Raji (cell line): ENCODE data around the gene RS1.

ENCODE experiments used
- POLR2A ChIP-seq: IDR thresholded peaks from 2 replicates; pipeline ENCODE4 v1.6.1; 2011; ENCODE audit warnings: low read depth, low read length, control low read depth; ENCODE audit not compliant: insufficient read depth

RS1 gene

DNA sequence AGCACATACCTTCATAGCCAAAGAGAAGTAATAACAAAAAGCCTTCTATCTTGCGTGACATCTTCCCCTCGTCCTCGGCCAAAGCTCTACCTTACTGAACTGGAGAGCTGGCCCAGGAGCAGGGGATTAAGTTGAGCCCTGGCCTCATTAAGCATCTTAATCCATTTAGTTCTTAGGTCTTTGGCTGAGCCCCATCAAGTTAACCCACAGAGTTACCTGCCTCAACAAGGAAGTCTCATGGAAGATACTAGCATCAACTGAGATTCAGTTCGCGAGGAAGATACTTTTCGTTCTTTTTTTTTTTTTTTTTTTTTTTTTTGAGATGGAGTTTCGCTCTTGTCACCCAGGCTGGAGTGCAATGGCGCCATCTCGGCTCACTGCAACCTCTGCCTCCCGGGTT is at the start of gene RS1:
Gene RS1 (minus strand): TSS at position 101 of the 400 bp plus-strand sequence. CDS start 40 bp downstream, at position 61.
- TF ChIP-seq POLR2A = no peak

DNA sequence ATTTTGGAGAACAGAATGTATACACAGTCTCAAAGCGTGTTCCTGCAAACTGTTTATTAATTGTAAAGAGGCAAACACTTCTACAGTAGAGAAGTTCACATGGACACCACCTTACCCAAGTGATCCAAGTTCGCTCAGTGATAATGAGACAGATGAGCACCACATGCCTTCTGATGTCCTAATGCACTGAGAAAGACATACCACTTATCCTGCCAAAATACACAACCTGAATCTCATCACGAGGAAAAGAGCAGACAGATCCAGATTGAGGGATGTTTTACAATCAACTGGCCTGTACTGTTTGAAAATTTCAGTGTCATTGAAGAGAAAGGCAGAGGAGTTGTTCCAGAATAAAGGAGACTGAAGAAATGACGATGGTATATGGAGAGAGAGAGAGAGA is 47.9 kb upstream of the RS1 start:
- TF ChIP-seq POLR2A = no peak

GRCh38 chrX:18714910-18715309 is 43.0 kb upstream of the RS1 start:
- no peak for TF ChIP-seq POLR2A

- TF ChIP-seq POLR2A = no peak
These were observed 37.9 kb upstream of the RS1 start for GRCh38 chrX:18709833-18710232.

DNA sequence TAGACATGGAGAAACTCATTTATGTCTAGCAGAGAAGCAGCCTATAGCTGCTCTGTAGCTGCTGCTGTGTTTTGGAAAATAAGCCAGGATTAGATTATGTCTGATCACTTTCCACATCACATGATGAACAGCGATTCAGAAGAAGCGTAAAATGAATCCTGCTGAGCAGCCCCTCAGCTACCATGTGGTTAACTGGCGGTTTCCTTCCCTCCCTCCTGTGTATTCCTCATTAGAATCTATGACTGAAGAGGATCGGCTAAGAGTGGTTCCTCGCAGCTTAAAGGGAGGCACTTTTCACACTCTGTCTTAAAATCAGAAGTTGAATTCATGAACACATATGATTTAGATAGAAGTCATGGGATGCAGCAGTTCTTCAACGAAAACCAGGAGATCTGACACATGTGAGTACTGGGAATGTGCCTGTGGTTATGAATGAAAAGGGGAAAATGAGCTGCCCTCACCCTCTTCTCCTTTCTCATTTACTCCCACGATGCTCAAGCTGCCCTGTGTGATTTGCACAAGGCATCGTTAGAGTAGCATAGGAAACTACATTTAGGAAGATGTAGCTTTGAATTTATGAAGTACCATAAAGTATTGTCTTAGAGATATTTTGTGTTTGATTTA is 35.6 kb upstream of the RS1 start, which contains the start of gene PPEF1:
Gene PPEF1 (plus strand): TSS at position 220 of the 624 bp plus-strand sequence. CDS start 136 bp downstream, at position 356.
- no peak for TF ChIP-seq POLR2A

GRCh38 chrX:18702362-18703195 is 30.7 kb upstream of the RS1 start:
- TF ChIP-seq POLR2A = no peak

DNA sequence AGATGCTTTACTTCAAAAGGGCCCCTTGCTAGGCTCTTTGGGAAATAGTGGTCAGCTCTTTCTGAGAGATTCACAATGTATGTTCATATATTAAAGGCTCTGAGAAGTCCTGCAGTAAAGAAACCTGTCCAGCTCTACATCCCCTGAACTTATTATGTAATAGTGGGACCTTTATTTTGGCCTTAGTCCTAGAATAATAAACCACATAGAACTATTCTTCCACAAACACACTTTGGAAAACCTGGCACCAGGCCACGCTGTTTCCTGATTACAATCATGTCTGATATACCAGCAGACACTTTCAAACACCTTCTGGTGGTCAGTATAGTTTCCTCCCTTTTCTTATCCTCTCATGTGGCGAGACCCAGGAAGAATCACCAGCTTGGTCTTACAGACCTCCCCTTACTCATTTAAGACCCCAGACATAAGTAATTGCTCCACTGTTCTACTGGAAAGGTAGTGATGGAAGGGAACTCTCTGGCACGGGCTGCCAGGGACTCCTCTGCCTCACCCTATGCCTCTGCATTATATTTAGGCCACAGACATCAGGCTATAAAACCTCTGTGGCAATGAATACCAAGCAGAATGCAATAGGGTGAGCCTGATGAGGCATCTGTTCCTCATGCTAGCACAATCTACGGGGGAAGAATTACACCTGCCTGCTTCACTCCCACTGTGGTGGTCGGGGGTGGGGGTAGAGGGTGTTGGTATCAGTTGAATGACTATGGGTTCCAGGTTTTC is 29.9 kb upstream of the RS1 start:
- no peak for TF ChIP-seq POLR2A

DNA sequence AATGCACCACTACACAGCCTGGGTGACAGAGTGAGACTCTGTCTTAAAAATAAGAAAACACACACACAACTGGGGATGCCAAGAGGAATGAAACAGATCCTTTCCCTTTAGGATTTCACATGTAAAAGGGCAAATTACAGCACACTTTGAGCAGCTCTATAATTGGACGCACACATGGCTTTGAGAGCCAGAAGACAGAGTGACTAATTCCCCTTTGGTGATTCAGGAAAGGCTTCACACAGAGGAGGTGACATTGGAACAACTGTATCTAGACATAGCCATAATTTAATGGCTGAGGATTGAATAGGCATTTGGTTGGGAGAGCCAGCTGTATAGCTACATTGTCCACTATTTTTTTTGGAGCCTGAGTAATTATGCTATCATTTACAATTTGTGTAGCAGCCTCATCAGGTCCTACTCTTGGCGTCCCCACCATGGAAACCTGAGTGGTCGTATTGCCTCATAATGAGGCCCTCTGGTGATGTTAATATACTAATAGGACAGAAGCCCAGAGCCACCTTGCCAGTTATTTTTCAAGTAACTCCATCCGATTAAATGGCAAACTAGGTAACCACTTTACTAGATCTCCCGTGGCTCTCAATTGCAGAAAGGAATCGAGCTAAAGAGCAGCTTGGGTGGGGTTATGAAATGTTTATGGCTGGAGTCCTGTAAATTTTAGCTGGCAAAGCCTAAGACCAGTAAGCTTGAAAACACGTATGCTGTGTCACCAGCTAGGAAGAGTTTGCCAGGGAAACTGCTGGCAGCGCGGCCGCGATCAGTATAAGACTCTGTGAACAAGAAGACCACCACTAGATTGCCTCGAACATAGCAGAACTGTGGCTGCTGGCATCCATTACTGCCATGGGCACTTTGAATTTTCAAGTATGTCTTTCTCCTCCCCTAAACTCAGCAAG is 27.1 kb upstream of the RS1 start:
- no peak for TF ChIP-seq POLR2A

DNA sequence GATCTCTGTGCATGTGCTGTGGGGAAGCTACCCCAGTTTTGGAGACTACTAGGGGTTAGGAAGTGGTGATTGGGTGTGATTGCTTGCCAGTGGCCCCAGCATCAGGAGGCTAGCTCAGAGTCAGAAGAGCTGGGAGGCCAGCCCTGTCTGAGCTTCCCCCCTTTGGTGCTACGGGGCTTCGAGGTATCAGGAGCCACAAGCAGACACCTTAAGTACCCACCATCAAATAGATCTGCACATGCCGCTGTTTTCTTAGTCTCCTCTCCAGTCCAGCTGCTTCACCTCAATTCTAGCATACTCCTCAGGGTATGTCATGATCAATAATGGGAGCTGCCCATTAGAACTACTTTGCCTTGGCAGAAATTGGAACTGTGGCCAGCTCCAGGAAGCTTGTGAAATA is 24.7 kb upstream of the RS1 start:
- no peak for TF ChIP-seq POLR2A

DNA sequence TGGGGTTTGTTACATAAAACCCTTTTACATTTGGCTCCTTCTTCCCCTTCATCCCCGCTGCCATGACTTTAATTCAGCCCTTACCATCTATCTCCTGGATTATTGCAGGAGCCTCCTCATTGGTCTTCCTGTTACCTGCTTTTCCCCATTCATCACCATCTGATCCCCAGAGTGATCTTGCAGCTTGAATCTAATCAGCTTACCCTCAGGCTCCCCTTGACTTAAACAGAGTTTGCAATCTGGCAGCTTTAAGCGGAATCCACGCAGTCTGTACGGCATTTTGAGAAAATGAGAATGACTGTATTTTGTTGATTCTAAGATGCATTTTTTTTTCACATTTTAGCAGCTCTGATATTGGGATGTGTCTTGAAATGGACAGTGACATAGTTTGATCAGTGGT is 20.6 kb upstream of the RS1 start:
- TF ChIP-seq POLR2A = no peak

- no peak for TF ChIP-seq POLR2A
These were observed 19.5 kb upstream of the RS1 start for GRCh38 chrX:18691431-18691830.

DNA sequence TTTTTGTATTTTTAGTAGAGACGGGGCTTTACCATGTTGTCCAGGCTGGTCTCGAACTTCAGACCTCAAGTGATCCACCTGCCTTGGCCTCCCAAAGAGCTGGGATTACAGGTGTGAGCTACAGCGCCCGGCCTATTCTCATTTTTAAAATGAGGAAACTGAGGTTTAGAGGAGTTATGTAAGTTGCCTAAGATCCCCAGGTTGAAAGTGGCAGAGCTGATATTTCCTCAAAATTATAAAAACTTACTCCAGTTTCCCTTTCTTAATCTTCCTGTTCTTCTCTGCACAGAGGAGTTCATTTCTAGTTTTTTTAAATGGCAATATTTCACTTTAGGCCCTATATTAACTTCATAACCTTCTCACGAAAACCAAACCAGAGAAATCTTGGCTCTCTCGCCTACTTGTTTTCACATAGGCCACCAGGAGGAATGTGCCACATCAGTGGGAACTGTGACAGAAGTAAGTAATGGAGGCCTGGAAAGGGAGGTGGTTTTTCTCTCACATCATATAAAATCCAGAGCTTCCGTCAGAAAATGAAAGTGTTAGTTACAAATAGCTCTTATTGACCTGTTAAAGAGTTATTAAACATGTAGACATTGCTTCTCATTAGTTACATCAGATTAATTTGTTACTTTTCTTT is 16.1 kb upstream of the RS1 start:
- no peak for TF ChIP-seq POLR2A

- TF ChIP-seq POLR2A = no peak
These were observed 11.1 kb upstream of the RS1 start for GRCh38 chrX:18682979-18683387.

DNA sequence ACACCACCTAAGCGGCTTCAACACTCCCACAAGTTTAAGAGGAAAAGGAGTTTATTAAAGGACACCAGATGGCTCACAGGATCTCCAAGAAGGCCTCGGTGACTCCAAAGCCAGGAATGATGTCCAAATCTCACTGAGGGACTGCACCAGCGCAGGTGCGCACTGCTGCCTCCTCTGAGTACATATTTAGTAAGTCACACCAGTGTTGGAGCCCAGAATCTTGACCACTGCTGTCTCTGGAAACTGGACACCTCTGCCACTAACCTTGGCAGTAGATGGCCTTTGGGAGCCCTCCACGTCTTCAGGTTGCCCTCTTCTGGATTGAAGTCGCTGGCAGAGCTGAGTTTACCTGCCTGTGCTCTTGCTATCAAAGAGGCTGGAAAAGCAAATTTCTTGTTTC is 10.1 kb upstream of the RS1 start:
- TF ChIP-seq POLR2A = no peak
